NCI-H748 treated with DMSO at 0.1 percent for 48 hours (cell line): Measurements from ENCODE around the gene CTDSPL.
A peak's percentile ranks its signal among the peaks of the same experiment; 100 is the strongest.

ENCODE experiments used
- DNase-seq: peaks from one replicate; lab custom pipeline; 2025; lab: John Stamatoyannopoulos, UW

The CTDSPL gene

GRCh38 chr3:37853691-37854413, 7.8 kb upstream of the CTDSPL start:
- no peak for DNase-seq

- no peak for DNase-seq
Observed at GRCh38 chr3:37855363-37855970, 6.2 kb upstream of the CTDSPL start.

GRCh38 chr3:37856381-37856780, 5.3 kb upstream of the CTDSPL start:
- no peak for DNase-seq

- no peak for DNase-seq
Observed at GRCh38 chr3:37858742-37859141, 2.9 kb upstream of the CTDSPL start.

- DNase-seq = no peak
Observed at GRCh38 chr3:37859354-37859753, 2.3 kb upstream of the CTDSPL start.

- DNase-seq = no peak
Observed at GRCh38 chr3:37859908-37860199, 1.8 kb upstream of the CTDSPL start.

- DNase-seq = no peak
Observed at GRCh38 chr3:37862219-37862902, 681 bp downstream of the CTDSPL start.

GRCh38 chr3:37862903-37863815, 1.5 kb downstream of the CTDSPL start:
- DNase-seq = no peak

GRCh38 chr3:37863949-37864822, 2.5 kb downstream of the CTDSPL start:
- DNase-seq = peak; percentile 14

- DNase-seq = no peak
Observed at GRCh38 chr3:37864904-37865303, 3.2 kb downstream of the CTDSPL start.

GRCh38 chr3:37867144-37867543, 5.5 kb downstream of the CTDSPL start:
- DNase-seq = no peak

GRCh38 chr3:37871858-37872257, 10.2 kb downstream of the CTDSPL start:
- DNase-seq = no peak

- DNase-seq = no peak
Observed at GRCh38 chr3:37872413-37873160, 10.9 kb downstream of the CTDSPL start.

GRCh38 chr3:37876279-37876678, 14.6 kb downstream of the CTDSPL start:
- no peak for DNase-seq

- DNase-seq = no peak
Observed at GRCh38 chr3:37882711-37883110, 21.0 kb downstream of the CTDSPL start.

GRCh38 chr3:37885814-37886213, 24.1 kb downstream of the CTDSPL start:
- no peak for DNase-seq

GRCh38 chr3:37886395-37886794, 24.7 kb downstream of the CTDSPL start:
- no peak for DNase-seq

- no peak for DNase-seq
Observed at GRCh38 chr3:37887062-37887461, 25.4 kb downstream of the CTDSPL start.

GRCh38 chr3:37887824-37888223, 26.1 kb downstream of the CTDSPL start:
- DNase-seq = no peak

GRCh38 chr3:37888421-37888820, 26.7 kb downstream of the CTDSPL start:
- DNase-seq = no peak

GRCh38 chr3:37890522-37890921, 28.8 kb downstream of the CTDSPL start:
- DNase-seq = no peak
